Naive B cell (primary cell): ENCODE results near the gene NAALADL1. TPM values are rescaled to one million over a fixed set of nuclear protein-coding genes. Genes with fewer than 3 reads are reported as not detected.
A peak's percentile ranks its signal among the peaks of the same experiment; 100 is the strongest.

Experiments
- ATAC-seq, 2 donors: fragments of 150-1000 bp; cut with Tn5 transposase; 2 replicates each; pipeline ENCODE4 v1.10.0; 2021; ENCODE audit warnings: low read depth in 2 of 2, mild to moderate bottlenecking in 2 of 2, moderate library complexity in 2 of 2
- DNase-seq: peaks from one replicate; pipeline ENCODE4 v3.0.0; 2022
- H3K27ac Mint-ChIP-seq, 6 donors: one replicate each; pipeline ENCODE4 v1.8.0; 2020 to 2022; ENCODE audit warnings: mild to moderate bottlenecking in 6 of 6, mixed read lengths in 6 of 6, moderate library complexity in 5 of 6, inconsistent platforms in 2 of 6
- H3K27me3 Mint-ChIP-seq, 3 donors: one replicate each; pipeline ENCODE4 v1.8.0; 2021 to 2022; ENCODE audit warnings: mixed read lengths in 3 of 3, mild to moderate bottlenecking in 1 of 3
- H3K36me3 Mint-ChIP-seq, 2 donors: one replicate each; pipeline ENCODE4 v1.8.0; 2020 to 2022; ENCODE audit warnings: mixed read lengths in 2 of 2, inconsistent platforms in 1 of 2, mild to moderate bottlenecking in 1 of 2
- H3K4me1 Mint-ChIP-seq, 3 donors: one replicate each; pipeline ENCODE4 v1.8.0; 2020 to 2022; ENCODE audit warnings: mixed read lengths in 3 of 3, inconsistent platforms in 1 of 3, mild to moderate bottlenecking in 1 of 3, moderate library complexity in 1 of 3
- H3K4me3 Mint-ChIP-seq, 8 donors: one replicate each; pipeline ENCODE4 v1.8.0; 2020 to 2022; ENCODE audit warnings: mild to moderate bottlenecking in 8 of 8, mixed read lengths in 8 of 8, moderate library complexity in 8 of 8, inconsistent platforms in 2 of 8
- H3K9me3 Mint-ChIP-seq, 7 donors: one replicate each; pipeline ENCODE4 v1.8.0; 2020 to 2022; ENCODE audit warnings: mixed read lengths in 7 of 7, mild to moderate bottlenecking in 5 of 7, inconsistent platforms in 2 of 7, moderate library complexity in 1 of 7
- polyA plus RNA-seq, 6 donors: library from polyadenylated mRNA; unstranded; fragments of 300-500 nt; fragmentation: Illumina TruSeq; gene quantifications; one replicate each; pipeline ENCODE4 v1.2.3, GENCODE V29; 2021; ENCODE audit warnings: low read depth in 6 of 6

Gene NAALADL1, protein sequence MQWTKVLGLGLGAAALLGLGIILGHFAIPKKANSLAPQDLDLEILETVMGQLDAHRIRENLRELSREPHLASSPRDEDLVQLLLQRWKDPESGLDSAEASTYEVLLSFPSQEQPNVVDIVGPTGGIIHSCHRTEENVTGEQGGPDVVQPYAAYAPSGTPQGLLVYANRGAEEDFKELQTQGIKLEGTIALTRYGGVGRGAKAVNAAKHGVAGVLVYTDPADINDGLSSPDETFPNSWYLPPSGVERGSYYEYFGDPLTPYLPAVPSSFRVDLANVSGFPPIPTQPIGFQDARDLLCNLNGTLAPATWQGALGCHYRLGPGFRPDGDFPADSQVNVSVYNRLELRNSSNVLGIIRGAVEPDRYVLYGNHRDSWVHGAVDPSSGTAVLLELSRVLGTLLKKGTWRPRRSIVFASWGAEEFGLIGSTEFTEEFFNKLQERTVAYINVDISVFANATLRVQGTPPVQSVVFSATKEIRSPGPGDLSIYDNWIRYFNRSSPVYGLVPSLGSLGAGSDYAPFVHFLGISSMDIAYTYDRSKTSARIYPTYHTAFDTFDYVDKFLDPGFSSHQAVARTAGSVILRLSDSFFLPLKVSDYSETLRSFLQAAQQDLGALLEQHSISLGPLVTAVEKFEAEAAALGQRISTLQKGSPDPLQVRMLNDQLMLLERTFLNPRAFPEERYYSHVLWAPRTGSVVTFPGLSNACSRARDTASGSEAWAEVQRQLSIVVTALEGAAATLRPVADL
- polyA plus RNA-seq: 10 to 100 TPM; 19.4 to 28.3 (median 24.3) TPM

DNA sequence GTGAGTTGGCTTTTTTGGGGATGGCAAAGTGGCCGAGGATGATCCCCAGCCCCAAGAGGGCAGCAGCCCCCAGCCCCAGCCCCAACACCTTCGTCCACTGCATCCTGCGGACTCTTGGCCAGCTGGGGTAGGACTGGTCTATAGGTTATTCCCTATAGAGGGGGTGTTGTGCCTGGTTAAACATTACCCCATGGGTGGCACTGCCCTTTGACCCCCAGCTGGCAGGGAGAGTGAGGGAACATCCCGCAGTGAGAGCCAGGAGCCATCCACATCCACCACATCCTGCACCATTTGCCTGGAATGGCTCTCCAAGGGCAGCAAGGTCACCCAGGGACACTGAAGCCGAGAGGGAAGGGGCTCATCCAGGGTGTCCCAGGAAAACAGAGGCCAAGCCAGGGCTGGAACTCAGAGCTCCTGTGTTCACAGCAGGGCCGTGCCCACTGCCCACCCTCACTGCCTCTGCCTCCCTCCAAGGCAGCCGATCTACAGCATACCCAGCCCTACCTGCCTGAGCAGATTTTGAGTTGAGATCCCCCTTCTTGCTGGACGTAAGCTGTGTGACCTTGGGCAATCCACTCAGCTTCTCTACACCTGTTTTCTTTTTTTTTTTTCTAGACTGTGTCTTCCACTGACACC, at the start of gene NAALADL1:
Gene NAALADL1, minus strand, starts transcription at position 135 of the 636 bp plus-strand sequence. Its CDS starts 32 bp downstream, at position 103.
- no peak for DNase-seq
- peak within 1 kb of the TSS in 1 of 6 donors; percentile 77 for H3K27ac Mint-ChIP-seq
- ATAC-seq: no peak
- H3K4me3 Mint-ChIP-seq: no peak within 1 kb of the TSS
- H3K36me3 Mint-ChIP-seq: no peaks in the 10 kb centered on the region
- peaks cover 15 to 32% (median 15%) of the 10 kb centered on the region in 3 donors for H3K4me1 Mint-ChIP-seq
- H3K27me3 Mint-ChIP-seq: peaks cover 0 to 12% (median 0%) of the 10 kb centered on the region in 3 donors
- H3K9me3 Mint-ChIP-seq: no peaks in the 10 kb centered on the region

DNA sequence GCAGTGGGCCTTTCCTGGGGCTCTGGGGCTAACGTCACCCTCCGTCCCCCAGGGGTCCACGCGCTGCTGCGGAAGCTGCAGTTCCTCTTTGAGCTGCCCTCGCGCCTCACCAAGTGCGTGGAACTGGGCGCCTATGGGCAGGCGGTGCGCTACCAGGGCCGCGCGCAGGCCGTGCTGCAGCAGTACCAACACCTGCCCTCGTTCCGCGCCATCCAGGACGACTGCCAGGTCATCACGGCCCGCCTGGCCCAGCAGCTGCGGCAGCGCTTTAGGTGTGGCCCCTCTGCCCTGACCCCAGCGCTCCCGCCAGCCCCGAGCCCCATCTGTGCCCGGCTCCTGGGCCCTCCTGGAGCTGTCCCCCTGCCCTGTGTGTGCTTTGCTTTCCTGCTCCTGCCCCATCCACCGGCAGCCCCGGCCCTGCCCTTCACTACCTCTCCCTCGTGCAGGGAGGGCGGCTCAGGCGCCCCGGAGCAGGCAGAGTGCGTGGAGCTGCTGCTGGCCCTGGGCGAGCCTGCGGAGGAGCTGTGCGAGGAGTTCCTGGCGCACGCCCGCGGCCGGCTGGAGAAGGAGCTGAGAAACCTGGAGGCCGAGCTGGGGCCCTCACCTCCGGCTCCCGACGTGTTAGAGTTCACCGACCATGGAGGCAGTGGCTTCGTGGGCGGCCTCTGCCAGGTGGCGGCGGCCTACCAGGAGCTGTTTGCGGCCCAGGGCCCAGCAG, 49.6 kb upstream of the NAALADL1 start:
- no peak for DNase-seq
- Mint-ChIP-seq H3K27me3 (no peaks in the 10 kb centered on the region), H3K4me1 (peaks cover 34 to 42% (median 40%) of the 10 kb centered on the region in 3 donors), H3K27ac (no peak overlapping the region), H3K9me3 (no peaks in the 10 kb centered on the region), H3K4me3 (no peak overlapping the region), H3K36me3 (no peaks in the 10 kb centered on the region)
- ATAC-seq: no peak

DNA sequence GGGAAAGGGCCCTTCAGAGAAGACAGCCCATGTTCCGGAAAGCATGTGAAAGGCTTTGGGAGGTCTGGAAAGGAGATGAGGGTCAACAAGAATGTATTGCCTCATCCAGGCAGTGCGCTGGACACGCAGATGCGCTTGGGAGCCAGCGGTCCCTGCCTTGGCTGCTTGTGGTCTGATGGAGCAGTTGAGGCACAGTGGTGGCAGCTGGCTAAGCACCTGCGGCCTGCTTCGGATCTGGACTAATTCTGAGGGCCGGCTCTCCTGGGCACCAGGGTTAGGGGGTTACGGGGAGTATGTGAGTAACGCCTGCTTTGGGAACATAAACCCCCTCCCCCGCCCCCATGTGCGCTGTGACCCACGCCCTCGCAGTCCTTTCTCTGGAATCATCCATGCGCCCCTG, 48.7 kb upstream of the NAALADL1 start:
- Mint-ChIP-seq H3K9me3 (no peaks in the 10 kb centered on the region), H3K36me3 (no peaks in the 10 kb centered on the region), H3K27me3 (no peaks in the 10 kb centered on the region), H3K4me3 (peak overlapping the region in 1 of 8 donors; percentile 49), H3K27ac (peak overlapping the region in 1 of 6 donors; percentile 52), H3K4me1 (peaks cover 29 to 45% (median 37%) of the 10 kb centered on the region in 3 donors)
- DNase-seq (no peak), ATAC-seq (no peak)

DNA sequence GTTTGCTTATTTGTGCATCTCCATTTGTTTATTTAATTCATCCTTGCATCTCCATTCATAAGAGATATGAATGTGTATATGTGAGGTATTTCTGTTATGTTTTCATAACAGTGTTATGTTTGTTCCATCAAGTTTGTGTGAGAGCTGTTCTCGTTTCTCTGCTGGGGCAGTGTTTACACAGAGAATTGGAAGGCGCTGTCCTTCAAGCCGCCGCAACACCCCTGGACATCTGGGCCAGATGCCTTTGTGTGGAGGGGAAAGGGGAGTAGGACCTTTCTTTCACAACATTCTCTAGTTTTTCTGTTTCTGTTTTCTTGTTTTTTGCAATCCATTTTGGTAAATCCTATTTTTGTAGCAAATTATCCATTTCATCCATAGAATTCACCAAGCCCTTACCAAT, 46.3 kb upstream of the NAALADL1 start:
- no peaks in the 10 kb centered on the region for H3K9me3 Mint-ChIP-seq
- no peak for ATAC-seq
- DNase-seq: no peak
- H3K27me3 Mint-ChIP-seq: no peaks in the 10 kb centered on the region
- H3K36me3 Mint-ChIP-seq: no peaks in the 10 kb centered on the region
- no peak overlapping the region for H3K4me3 Mint-ChIP-seq
- peak overlapping the region in 2 of 6 donors; percentile 22 to 81 for H3K27ac Mint-ChIP-seq
- peaks cover 12 to 23% (median 16%) of the 10 kb centered on the region in 3 donors for H3K4me1 Mint-ChIP-seq

DNA sequence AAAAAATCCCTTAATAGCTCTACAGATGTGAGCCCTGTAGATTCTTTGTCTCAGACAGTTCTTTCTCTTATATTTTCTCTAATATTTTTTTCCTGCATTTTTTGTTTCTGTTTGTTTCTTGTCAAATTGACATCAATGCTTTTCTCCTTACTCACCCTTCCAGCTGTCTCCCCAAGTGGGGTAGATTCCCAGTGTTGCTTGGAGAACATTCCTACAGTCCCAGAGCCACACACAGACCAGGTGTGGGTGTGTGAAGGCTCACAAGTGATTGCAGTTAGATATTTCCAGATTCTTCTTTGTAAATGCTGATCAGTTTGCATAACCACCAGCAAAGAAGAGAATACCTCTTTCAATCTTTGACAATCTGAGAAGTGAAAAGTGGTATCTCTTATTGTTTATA, 45.1 kb upstream of the NAALADL1 start:
- Mint-ChIP-seq H3K36me3 (no peaks in the 10 kb centered on the region), H3K27me3 (no peaks in the 10 kb centered on the region), H3K4me3 (no peak overlapping the region), H3K4me1 (peaks cover 16 to 30% (median 25%) of the 10 kb centered on the region in 3 donors), H3K27ac (peak overlapping the region in 1 of 6 donors; percentile 20), H3K9me3 (no peaks in the 10 kb centered on the region)
- DNase-seq (no peak), ATAC-seq (no peak)

DNA sequence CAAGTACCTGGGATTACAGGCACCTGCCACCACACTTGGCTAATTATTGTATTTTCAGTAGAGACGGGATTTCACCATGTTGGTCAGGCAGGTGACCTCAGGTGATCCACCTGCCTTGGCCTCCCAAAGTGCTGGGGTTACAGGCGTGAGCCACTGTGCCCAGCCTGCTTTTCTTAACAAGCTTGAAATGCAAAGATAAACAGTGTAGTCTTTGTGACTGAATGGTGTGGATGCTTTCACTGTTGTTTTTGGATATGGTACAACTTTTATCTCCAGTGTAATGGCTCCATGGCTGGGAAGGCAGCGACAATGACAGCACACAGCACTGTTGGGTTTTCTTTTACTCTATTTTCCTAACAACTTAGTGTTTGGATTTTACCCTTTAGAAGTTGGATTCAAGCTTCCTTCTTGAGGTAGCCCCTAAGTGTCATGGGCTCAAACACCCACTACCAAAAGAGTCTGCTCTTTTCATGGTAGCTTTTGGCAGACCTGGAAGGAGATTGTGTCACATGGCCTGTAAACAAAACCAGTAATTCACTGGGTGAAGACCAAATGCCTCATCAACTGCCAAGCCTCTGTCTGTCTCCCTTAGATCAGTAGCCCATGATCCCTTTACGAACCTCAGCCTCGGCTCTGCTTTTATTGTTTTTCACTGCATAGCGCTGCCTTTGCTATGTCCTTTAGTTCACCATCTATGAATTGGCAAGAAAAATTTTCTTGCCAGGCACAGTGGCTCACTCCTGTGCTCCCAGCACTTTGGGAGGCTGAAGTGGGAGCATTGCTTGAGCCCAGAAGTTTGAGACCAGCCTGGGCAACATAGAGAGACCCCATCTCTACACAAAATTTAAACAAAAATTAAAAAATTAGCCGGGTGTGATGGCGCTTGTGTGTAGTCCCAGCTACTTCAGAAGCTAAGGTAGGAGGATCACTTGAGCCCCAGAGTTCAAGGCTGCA, 44.1 kb upstream of the NAALADL1 start:
- ATAC-seq: no peak

DNA sequence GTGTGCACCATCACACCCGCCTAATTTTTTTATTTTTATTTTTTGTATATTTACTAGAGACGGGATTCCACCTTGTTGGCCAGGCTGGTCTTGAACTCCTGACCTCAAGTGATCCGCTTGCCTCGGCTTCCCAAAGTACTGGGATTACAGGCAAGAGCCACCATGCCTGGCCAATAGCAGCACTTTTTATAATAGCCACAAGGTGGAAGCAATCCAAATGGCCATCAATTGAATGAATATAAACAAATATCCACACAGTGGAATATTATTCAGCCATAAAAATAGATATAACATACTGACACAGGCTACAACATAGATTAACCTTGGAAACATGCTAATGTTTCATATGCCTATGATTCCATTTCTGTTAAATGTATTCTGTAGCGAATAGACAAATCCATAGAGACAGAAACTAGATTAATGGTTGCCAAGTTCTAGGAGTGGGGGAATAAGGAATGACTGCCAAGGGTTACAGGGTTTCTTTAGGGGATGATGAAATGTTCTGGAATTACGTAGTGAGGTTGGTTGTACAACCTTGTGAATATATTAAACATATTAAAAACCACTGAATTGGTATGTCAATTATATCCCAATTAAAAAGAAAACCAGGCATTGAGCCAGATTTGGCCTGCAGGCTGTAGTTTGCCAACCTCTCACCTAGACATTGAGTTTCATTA, 42.5 kb upstream of the NAALADL1 start:
- DNase-seq: no peak
- H3K4me1 Mint-ChIP-seq: peaks cover 12 to 30% (median 23%) of the 10 kb centered on the region in 3 donors
- H3K27ac Mint-ChIP-seq: peak overlapping the region in 1 of 6 donors; percentile 29
- no peaks in the 10 kb centered on the region for H3K27me3 Mint-ChIP-seq
- no peak overlapping the region for H3K4me3 Mint-ChIP-seq
- ATAC-seq: no peak
- H3K9me3 Mint-ChIP-seq: no peaks in the 10 kb centered on the region
- H3K36me3 Mint-ChIP-seq: no peaks in the 10 kb centered on the region

More for the DNA sequence above, 44.1 kb upstream of the NAALADL1 start:
- no peak overlapping the region for H3K27ac Mint-ChIP-seq
- H3K27me3 Mint-ChIP-seq: no peaks in the 10 kb centered on the region
- no peak for DNase-seq
- H3K4me1 Mint-ChIP-seq: peaks cover 19 to 34% (median 28%) of the 10 kb centered on the region in 3 donors
- peak overlapping the region in 2 of 8 donors; percentile 6 to 15 for H3K4me3 Mint-ChIP-seq
- H3K36me3 Mint-ChIP-seq: no peaks in the 10 kb centered on the region
- no peaks in the 10 kb centered on the region for H3K9me3 Mint-ChIP-seq

DNA sequence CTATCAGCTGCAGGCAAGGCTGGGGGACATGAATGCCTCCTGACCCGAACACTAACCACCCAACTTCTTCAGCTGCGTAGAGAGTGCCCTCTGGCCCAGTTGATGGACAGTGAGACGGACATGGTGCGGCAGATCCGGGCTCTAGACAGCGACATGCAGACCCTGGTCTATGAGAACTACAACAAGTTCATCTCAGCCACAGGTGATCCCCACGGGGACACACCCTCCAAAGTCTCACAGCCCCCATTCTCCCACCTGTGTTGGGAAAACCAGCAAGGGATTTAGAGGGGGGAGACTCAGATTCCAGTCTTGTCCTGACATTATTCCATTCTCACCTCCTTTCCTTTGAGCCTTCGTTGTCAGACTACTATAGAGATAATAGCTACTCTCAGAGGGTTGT, 38.6 kb upstream of the NAALADL1 start:
- ATAC-seq (no peak), DNase-seq (no peak)
- H3K36me3 Mint-ChIP-seq: no peaks in the 10 kb centered on the region
- peak overlapping the region; percentile 81 to 96 (median 94) for H3K4me3 Mint-ChIP-seq
- peaks cover 11 to 25% (median 17%) of the 10 kb centered on the region in 3 donors for H3K4me1 Mint-ChIP-seq
- H3K27ac Mint-ChIP-seq: peak overlapping the region in 4 of 6 donors; percentile 60 to 97 (median 79)
- no peaks in the 10 kb centered on the region for H3K9me3 Mint-ChIP-seq
- no peaks in the 10 kb centered on the region for H3K27me3 Mint-ChIP-seq

DNA sequence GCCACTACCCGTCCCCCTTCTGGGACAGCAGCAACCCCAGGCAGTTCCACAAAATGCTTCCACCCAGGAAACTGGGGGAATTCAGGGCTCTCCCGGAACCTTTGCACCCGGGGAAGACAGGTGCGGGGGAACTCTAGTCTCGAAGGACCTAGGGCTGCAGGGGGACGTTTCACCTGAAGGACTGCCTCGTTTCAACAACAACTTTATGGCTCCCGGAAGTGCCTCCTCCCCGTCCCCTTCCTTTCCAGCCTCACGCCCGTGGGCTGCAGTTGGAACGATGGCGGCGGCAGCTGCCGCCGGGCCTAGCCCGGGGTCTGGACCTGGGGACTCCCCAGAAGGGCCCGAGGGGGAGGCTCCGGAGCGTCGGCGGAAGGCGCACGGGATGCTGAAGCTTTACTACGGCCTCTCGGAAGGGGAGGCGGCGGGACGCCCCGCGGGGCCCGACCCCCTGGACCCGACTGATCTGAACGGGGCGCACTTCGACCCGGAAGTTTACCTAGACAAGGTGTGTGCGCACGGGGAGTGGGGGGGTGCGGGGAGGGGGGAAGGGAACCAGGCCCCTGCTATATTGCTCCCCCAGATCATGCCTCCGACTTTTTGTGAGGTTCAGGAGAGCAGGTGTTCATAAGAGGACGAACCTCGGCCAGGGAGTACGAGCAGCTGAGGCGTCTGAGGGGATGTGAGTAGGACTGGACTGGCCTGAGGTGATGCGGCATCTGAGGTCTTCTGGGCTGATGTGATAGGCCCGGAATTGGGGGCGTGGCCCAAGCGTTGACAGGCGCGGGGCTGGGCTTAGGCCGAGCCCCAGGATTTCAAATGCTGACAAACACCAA, 37.8 kb upstream of the NAALADL1 start, which contains the start of gene VPS51:
Gene VPS51, plus strand, starts transcription at position 241 of the 833 bp plus-strand sequence. Its CDS starts 37 bp downstream, at position 278.
- DNase-seq (peak; percentile 80), ATAC-seq (peak; percentile 87 to 94)
- H3K36me3 Mint-ChIP-seq: no peaks in the 10 kb centered on the region
- no peaks in the 10 kb centered on the region for H3K9me3 Mint-ChIP-seq
- peaks cover 11 to 25% (median 17%) of the 10 kb centered on the region in 3 donors for H3K4me1 Mint-ChIP-seq
- peak within 1 kb of the TSS; percentile 81 to 96 (median 94) for H3K4me3 Mint-ChIP-seq
- H3K27me3 Mint-ChIP-seq: no peaks in the 10 kb centered on the region
- peak within 1 kb of the TSS; percentile 88 to 98 (median 94) for H3K27ac Mint-ChIP-seq

DNA sequence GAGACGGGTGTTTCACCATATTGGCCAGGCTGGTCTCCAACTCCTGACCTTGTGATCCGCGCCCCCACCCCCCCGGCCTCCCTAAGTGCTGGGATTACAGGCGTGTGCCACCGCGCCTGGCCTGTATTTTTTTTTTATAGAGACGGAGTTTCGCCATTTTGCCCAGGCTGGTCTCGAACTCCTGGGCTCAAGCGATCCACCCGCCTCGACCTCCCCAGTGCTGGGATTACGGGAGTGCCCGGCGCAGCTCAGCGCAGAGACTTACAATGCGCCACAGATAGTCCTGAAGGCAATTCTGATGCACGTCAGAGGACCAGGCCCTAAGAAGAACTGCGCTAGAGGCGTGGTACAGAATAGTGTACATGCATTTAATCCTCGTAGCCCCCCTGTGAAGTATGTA, 37.1 kb upstream of the NAALADL1 start:
- Mint-ChIP-seq H3K27me3 (no peaks in the 10 kb centered on the region), H3K36me3 (no peaks in the 10 kb centered on the region), H3K4me3 (peak overlapping the region in 7 of 8 donors; percentile 81 to 96 (median 92)), H3K9me3 (no peaks in the 10 kb centered on the region), H3K27ac (peak overlapping the region in 4 of 6 donors; percentile 63 to 98 (median 91)), H3K4me1 (peaks cover 11 to 25% (median 17%) of the 10 kb centered on the region in 3 donors)
- DNase-seq: no peak
- no peak for ATAC-seq

DNA sequence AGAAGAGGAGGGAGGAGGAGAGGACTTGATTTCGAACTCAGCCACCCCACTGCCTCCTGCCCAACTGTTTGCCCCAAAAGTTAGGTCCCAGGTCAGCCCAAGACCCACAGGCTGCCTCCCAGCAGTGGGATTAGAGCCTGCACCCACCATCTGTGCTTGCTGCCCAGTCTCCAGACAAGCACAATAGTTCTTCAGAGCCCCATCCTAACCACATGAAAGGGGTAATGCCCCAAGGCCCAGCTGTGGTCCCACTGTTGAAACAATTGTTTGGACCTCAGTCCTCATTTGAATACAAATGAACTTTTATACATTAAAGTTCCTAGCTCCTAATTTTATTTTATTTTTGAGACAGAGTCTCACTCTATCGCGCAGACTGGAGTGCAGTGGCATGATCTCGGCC, 32.3 kb upstream of the NAALADL1 start:
- peaks cover 10 to 12% (median 11%) of the 10 kb centered on the region in 3 donors for H3K4me1 Mint-ChIP-seq
- no peak overlapping the region for H3K4me3 Mint-ChIP-seq
- H3K27ac Mint-ChIP-seq: peak overlapping the region in 1 of 6 donors; percentile 85
- ATAC-seq (no peak), DNase-seq (no peak)
- H3K27me3 Mint-ChIP-seq: no peaks in the 10 kb centered on the region
- peaks cover 10 to 15% of the 10 kb centered on the region in 2 donors for H3K36me3 Mint-ChIP-seq
- H3K9me3 Mint-ChIP-seq: no peaks in the 10 kb centered on the region
